22Rv1 (cell line): ENCODE data around the gene RBMS3.

Source experiments
- CTCF ChIP-seq: fragments of 450-650 bp; IDR thresholded peaks from 2 replicates; pipeline ENCODE4 v1.5.1; 2017; ENCODE audit warnings: mild to moderate bottlenecking
- ZFX ChIP-seq: fragments of 450-650 bp; IDR thresholded peaks from 2 replicates; pipeline ENCODE4 v1.6.1; 2017; ENCODE audit warnings: antibody characterized with exemption, borderline replicate concordance

GRCh38 chr3:30042916-30043555 lies 762.2 kb downstream of the RBMS3 start:
- TF ChIP-seq CTCF (no peak), ZFX (no peak)
